Retinal pigment epithelial cell (primary cell): ENCODE data around the gene CCDC73.

ENCODE experiments used
- DNase-seq: peaks from one replicate; pipeline ENCODE4 v3.0.0-alpha.2; 2010; ENCODE audit warnings: low read depth
- H3K4me3 ChIP-seq: 2 replicates; pipeline ENCODE4 v1.5.1; 2011; ENCODE audit warnings: mild to moderate bottlenecking, low read length, control low read depth, moderate library complexity
- CTCF ChIP-seq: conservative IDR thresholded peaks from 2 replicates; pipeline ENCODE4 v1.5.1; 2011; ENCODE audit warnings: low read depth, low read length, control low read depth, inconsistent platforms

CCDC73 gene

GRCh38 chr11:32562839-32563599, 231.4 kb downstream of the CCDC73 start:
- H3K4me3 ChIP-seq, result no peak overlapping the region
- TF ChIP-seq CTCF, result no peak
- no peak for DNase-seq

GRCh38 chr11:32561835-32562234, 232.6 kb downstream of the CCDC73 start:
- H3K4me3 ChIP-seq, result no peak overlapping the region
- no peak for TF ChIP-seq CTCF
- DNase-seq, result no peak

- no peak overlapping the region for H3K4me3 ChIP-seq
- DNase-seq, result no peak
- TF ChIP-seq CTCF, result no peak
Observed at GRCh38 chr11:32555895-32556294, 238.6 kb downstream of the CCDC73 start.

GRCh38 chr11:32555091-32555490, 239.4 kb downstream of the CCDC73 start:
- DNase-seq, result no peak
- no peak overlapping the region for H3K4me3 ChIP-seq
- TF ChIP-seq CTCF, result no peak
